A549 (cell line): ENCODE measurements around the gene ITPRIPL2. TPM values are rescaled to one million over a fixed set of nuclear protein-coding genes. Genes with fewer than 3 reads are reported as not detected.

Experiments used
- ATAC-seq, 2 experiments: fragments of 200-7000 bp in 1 of 2; fragments of >200 bp in 1 of 2; cut with Nextera tagmentation in 1 of 2; cut with Tn5 transposase in 1 of 2; 3 replicates each; pipeline versions ENCODE4 v1.8.0 to v1.9.1; 2018 to 2020; ENCODE audit warnings: mild to moderate bottlenecking in 1 of 2, moderate library complexity in 1 of 2
- CTCF ChIA-PET: fragments of 300-600 bp; sonication (Branson Sonifier 250); formaldehyde crosslinking; extraction: SDS; loops from one replicate; lab custom pipeline; 2021; ENCODE audit warnings: antibody characterized with exemption, inconsistent platforms; lab: Yijun Ruan, JAX
- POLR2A ChIA-PET: fragments of 350-600 bp; formaldehyde crosslinking; extraction: SDS; loops from one replicate; lab custom pipeline; 2021; ENCODE audit warnings: antibody characterized with exemption, inconsistent platforms; lab: Yijun Ruan, JAX
- DNase-seq, 2 experiments: peaks; one replicate each; pipeline versions ENCODE4 v3.0.0 to v3.0.0-alpha.2; 2011 to 2016; ENCODE audit warnings: low read depth in 1 of 2, low spot score in 1 of 2
- FAIRE-seq: peaks from 2 replicates; lab custom pipeline; 2011; peaks lifted over from hg19 to GRCh38; lab: Jason Lieb, UNC
- H3K27ac ChIP-seq, 2 experiments: fragments of >200 bp; sonication (Bioruptor Twin); formaldehyde crosslinking; 3 replicates each; pipeline ENCODE4 v1.5.1; 2016 to 2017
- H3K4me1 ChIP-seq: fragments of >200 bp; sonication (Bioruptor Twin); formaldehyde crosslinking; 3 replicates; pipeline ENCODE4 v1.6.1; 2016
- H3K4me2 ChIP-seq: fragments of >200 bp; sonication (Bioruptor Twin); formaldehyde crosslinking; 3 replicates; pipeline ENCODE4 v1.6.1; 2016
- H3K4me3 ChIP-seq: fragments of >200 bp; sonication (Bioruptor Twin); formaldehyde crosslinking; 3 replicates; pipeline ENCODE4 v1.5.1; 2016
- H3K9me3 ChIP-seq: fragments of >200 bp; sonication (Bioruptor Twin); formaldehyde crosslinking; 3 replicates; pipeline ENCODE4 v1.6.1; 2016
- BHLHE40 ChIP-seq: IDR thresholded peaks from 2 replicates; pipeline ENCODE4 v1.6.1; 2012; ENCODE audit warnings: low read depth, low read length, inconsistent platforms
- FOSB ChIP-seq: fragments of 250-450 bp; sonication (Bioruptor Pico); IDR thresholded peaks from 2 replicates; pipeline ENCODE4 v1.5.0; 2020; ENCODE audit warnings: mild to moderate bottlenecking, moderate library complexity
- FOSL2 ChIP-seq, 2 experiments: fragments of 450-650 bp in 1 of 2; fragments of >200 bp in 1 of 2; sonication (Bioruptor Twin) in 1 of 2; formaldehyde crosslinking; IDR thresholded peaks; 2 replicates each; pipeline versions ENCODE4 v1.5.0 to v1.6.1; 2016 to 2020; ENCODE audit warnings: mild to moderate bottlenecking in 1 of 2, moderate library complexity in 1 of 2
- FOXS1 ChIP-seq: fragments of 250-450 bp; sonication (Bioruptor Pico); IDR thresholded peaks from 2 replicates; pipeline ENCODE4 v1.5.0; 2020; ENCODE audit warnings: mild to moderate bottlenecking, moderate library complexity
- HOXB5 ChIP-seq: fragments of 250-450 bp; sonication (Bioruptor Pico); IDR thresholded peaks from 2 replicates; pipeline ENCODE4 v1.5.0; 2020; ENCODE audit warnings: mild to moderate bottlenecking, moderate library complexity
- KDM5A ChIP-seq: fragments of 200-600 bp; sonication (generic); IDR thresholded peaks from 2 replicates; pipeline ENCODE4 v1.6.1; 2016; ENCODE audit warnings: antibody characterized with exemption, mild to moderate bottlenecking
- MAX ChIP-seq: IDR thresholded peaks from 2 replicates; pipeline ENCODE4 v1.6.1; 2012
- MAZ ChIP-seq: fragments of 150-350 bp; IDR thresholded peaks from 2 replicates; pipeline ENCODE4 v1.6.1; 2014; ENCODE audit warnings: antibody characterized with exemption, low read depth, low read length, borderline replicate concordance
- NFE2L2 ChIP-seq: fragments of 150-350 bp; conservative IDR thresholded peaks from 2 replicates; pipeline ENCODE4 v1.6.1; 2014; ENCODE audit warnings: low read length
- NPAS2 ChIP-seq: fragments of 250-450 bp; sonication (Bioruptor Pico); IDR thresholded peaks from 2 replicates; pipeline ENCODE4 v1.8.0; 2022; ENCODE audit warnings: mild to moderate bottlenecking, moderate library complexity, borderline replicate concordance
- NR3C1 ChIP-seq: fragments of >200 bp; sonication (Bioruptor Twin); formaldehyde crosslinking; IDR thresholded peaks from 3 replicates; pipeline ENCODE4 v1.6.1; 2017
- POLR2A ChIP-seq: IDR thresholded peaks from 2 replicates; pipeline ENCODE4 v1.6.1; 2012; ENCODE audit warnings: mild to moderate bottlenecking, low read length
- REST ChIP-seq: fragments of 200-600 bp; sonication (generic); IDR thresholded peaks from 2 replicates; pipeline ENCODE4 v1.6.1; 2016; ENCODE audit warnings: antibody characterized with exemption, mild to moderate bottlenecking, moderate library complexity
- SMC3 ChIP-seq: fragments of >200 bp; sonication (Bioruptor Twin); formaldehyde crosslinking; IDR thresholded peaks from 3 replicates; pipeline ENCODE4 v1.6.1; 2018; ENCODE audit warnings: inconsistent platforms
- ZFP36 ChIP-seq: fragments of 450-650 bp; IDR thresholded peaks from 2 replicates; pipeline ENCODE4 v1.6.1; 2014; ENCODE audit warnings: borderline replicate concordance; ENCODE audit not compliant: partially characterized antibody
- WGBS: methylation state at CpG from one replicate; pipeline ENCODE4 v1.1.6; 2017; ENCODE audit errors: missing lambda C conversion rate; 5-methylcytosine and 5-hydroxymethylcytosine counted together
- polyA plus RNA-seq, 4 experiments: library from polyadenylated mRNA; depleted of rRNA in 3 of 4; stranded (reverse); fragments of >200 nt; fragmentation: RNase III in 1 of 4; extraction: RNeasy Plus Mini Kit Qiagen cat#74134 plus additional on column Dnase treatment in 1 of 4; gene quantifications; 2 replicates in 3 of 4; 3 replicates in 1 of 4; pipeline ENCODE4 v1.2.3, GENCODE V29; 2011 to 2017

The ITPRIPL2 gene
- polyA plus RNA-seq, 2 of the 4 experiments (the other 2 are of a cell fraction), result 15.5 to 17.5 TPM

GRCh38 chr16:19128454-19129200 lies 14.9 kb downstream of the ITPRIPL2 start:
- no peak overlapping the region for H3K4me2 ChIP-seq
- FAIRE-seq (no peak), DNase-seq (no peak), ATAC-seq (no peak)
- H3K27ac ChIP-seq, result 0 out of 6 replicates have a peak overlapping the region, but pooled peaks of 1 of the 2 experiments have one; percentile 3
- ChIA-PET POLR2A (no interaction called here), CTCF (interaction anchor here (0.6 to 2.7 kb wide), 5 partner anchors 9 to 284 kb away, joined by 3 to 7 read pairs (median 3); no protein-coding TSS in a partner anchor)
- TF ChIP-seq POLR2A, result no peak
- no peak for TF ChIP-seq NFE2L2
- TF ChIP-seq HOXB5 (CRISPR knock-in tag), result no peak
- TF ChIP-seq FOXS1 (CRISPR knock-in tag), result no peak
- no peak for TF ChIP-seq KDM5A
- no peak for TF ChIP-seq ZFP36
- TF ChIP-seq REST, result no peak
- TF ChIP-seq BHLHE40, result no peak
- no peak for TF ChIP-seq SMC3
- no peak for TF ChIP-seq MAZ
- WGBS, result 80% methylated on average over 7 of the region's 7 CpGs
- H3K4me3 ChIP-seq, result no peak overlapping the region
- peaks cover 35% of the 10 kb centered on the region for H3K4me1 ChIP-seq
- peaks cover 16% of the 10 kb centered on the region for H3K9me3 ChIP-seq

- WGBS, result 70% methylated on average over 7 of the region's 7 CpGs
- Histone ChIP-seq H3K4me3 (no peak overlapping the region), H3K27ac (peak overlapping the region; percentile 69 to 83; a peak in 5 of 6 replicates), H3K4me1 (peaks cover 30% of the 10 kb centered on the region), H3K4me2 (peak overlapping the region; percentile 62), H3K9me3 (peaks cover 14% of the 10 kb centered on the region)
- no peak; a peak in 1 of 6 replicates for ATAC-seq
- FAIRE-seq, result no peak
- ChIA-PET POLR2A (interaction anchor here (1.1 kb wide), 1 partner anchor 17 kb away, joined by 4 read pairs; the partner anchor contains the start of gene ITPRIPL2), CTCF (interaction anchor here (0.7 to 2.1 kb wide), 3 partner anchors 13 to 58 kb away, joined by 3 to 9 read pairs (median 4); no protein-coding TSS in a partner anchor)
- TF ChIP-seq FOSB (CRISPR knock-in tag) (no peak), FOXS1 (CRISPR knock-in tag) (no peak), NPAS2 (CRISPR knock-in tag) (no peak)
- DNase-seq, result no peak
These were observed 16.6 kb downstream of the ITPRIPL2 start for GRCh38 chr16:19130385-19130784.

- TF ChIP-seq FOSL2 (IDR thresholded peaks at IDR 0.05) (no peak), FOSL2 (CRISPR knock-in tag; IDR thresholded peaks at IDR 0.05) (0 out of 2 replicates have a peak, but pooled peaks have one; percentile 20), MAX (peak; percentile 30; the same call in 1 of the 2 replicates), NR3C1 (no peak)
- FAIRE-seq (no peak), ATAC-seq (peak; percentile 63 to 66), DNase-seq (peak in 1 of 2 experiments; percentile 63)
- H3K4me2 ChIP-seq, result peak overlapping the region; percentile 62
- no peak overlapping the region for H3K4me3 ChIP-seq
- 40% methylated on average over 11 of the region's 11 CpGs for WGBS
- H3K4me1 ChIP-seq, result peaks cover 38% of the 10 kb centered on the region
- peak overlapping the region; percentile 69 to 83 for H3K27ac ChIP-seq
- peaks cover 6% of the 10 kb centered on the region for H3K9me3 ChIP-seq
- CTCF ChIA-PET, result interaction anchor here (0.7 to 3.0 kb wide), 5 partner anchors 8 to 58 kb away, joined by 3 to 12 read pairs (median 4); no protein-coding TSS in a partner anchor
- POLR2A ChIA-PET, result interaction anchor here (1.1 kb wide), 1 partner anchor 17 kb away, joined by 4 read pairs; the partner anchor contains the start of gene ITPRIPL2
These were observed 17.4 kb downstream of the ITPRIPL2 start for GRCh38 chr16:19130852-19131824.
